GM19043 (cell line): ENCODE measurements around the gene OSBPL3.

Source experiments
- ATAC-seq: cut with Tn5 transposase; IDR thresholded peaks from one replicate; pipeline ENCODE4 v1.9.1; 2021; ENCODE audit warnings: low read depth; ENCODE audit not compliant: unreplicated experiment

OSBPL3 gene

DNA sequence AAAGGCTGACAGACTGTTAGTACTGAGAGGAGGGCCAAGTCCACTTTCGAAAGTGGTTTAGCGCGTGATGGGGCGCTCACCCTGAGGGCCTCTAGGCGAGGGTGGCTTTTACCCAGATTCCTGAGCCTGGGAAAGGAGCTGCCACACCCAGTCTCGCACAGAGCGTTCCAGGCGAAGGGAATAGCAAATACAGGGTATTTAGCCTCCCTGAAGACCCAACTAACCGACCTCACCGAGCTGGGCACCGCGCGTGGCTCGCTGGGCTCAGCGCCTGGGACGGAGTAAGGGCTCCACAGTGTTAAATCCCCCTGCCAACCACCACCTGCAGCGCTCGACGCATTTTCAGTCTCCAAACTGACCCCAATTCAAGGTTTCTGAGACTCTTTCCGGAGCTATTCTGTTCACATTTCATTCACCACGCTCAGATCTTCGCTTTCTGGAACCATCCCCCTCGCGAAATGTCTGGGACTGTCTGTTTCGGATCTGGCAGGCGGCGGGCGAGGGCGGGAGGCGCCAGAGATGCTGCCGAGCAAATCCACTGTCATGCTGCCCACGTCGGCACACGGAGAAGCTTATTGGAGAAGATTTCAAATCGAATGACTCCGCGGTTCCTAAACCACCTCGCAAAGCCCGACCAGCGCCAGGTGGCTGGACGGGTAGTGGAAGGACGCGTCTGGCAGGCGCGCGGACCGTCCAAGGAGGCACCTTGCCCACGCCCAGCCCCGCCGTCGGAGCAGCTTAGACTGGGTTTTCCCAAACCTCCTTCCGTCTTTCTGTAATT is 1.4 kb upstream of the OSBPL3 start:
- ATAC-seq: no peak

DNA sequence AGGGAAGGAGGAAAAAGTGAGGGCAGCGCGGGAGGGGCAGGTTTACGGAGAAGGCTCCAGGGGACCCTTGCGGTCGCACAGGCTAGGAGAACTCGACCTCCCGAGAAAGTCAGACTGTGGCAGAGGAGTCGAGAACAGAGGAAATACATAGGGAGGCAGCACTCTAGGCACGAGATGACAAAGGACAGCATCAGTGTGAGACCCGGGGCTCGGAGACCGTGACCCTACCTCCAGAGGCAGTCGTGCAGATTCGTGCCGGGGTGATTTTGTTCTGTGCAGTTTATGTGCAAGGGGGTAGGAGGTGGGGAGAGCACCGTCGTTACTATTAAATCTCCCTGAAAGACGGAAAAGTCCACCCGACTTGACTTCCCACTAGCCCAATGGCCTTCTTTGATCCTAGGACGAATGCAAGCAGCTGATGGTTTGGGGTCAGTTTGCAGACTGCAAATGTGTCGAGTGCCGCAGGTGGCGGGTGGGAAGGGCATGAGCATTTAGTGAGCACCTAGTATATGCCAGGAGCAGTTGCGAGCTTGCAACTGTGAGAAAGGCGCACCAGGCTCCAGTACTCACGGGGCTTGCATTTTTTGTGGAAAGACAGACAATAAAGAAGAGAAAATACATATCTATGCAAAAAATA is 674 bp upstream of the OSBPL3 start:
- ATAC-seq: peak; percentile 8

DNA sequence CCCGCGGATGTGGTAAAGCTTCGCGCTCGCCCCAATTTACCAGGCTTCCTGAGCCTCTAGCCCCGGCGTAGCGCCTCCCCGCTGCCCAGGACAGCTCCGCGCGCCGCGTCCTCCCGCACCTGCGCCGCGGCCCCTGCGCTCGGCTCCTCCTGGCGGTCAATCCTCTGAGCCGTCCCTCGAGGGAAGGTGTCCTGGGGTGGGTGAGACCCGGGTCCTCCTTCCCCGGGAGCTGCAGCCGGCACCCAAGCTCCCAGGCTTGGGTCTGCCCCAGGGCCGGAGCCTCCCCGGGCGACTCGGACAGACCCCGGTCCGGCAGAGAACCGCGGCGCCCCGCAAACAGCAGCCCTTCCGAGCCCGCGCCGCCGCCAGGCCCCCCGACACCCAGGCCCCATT is 512 bp downstream of the OSBPL3 start:
- ATAC-seq: peak; percentile 50

DNA sequence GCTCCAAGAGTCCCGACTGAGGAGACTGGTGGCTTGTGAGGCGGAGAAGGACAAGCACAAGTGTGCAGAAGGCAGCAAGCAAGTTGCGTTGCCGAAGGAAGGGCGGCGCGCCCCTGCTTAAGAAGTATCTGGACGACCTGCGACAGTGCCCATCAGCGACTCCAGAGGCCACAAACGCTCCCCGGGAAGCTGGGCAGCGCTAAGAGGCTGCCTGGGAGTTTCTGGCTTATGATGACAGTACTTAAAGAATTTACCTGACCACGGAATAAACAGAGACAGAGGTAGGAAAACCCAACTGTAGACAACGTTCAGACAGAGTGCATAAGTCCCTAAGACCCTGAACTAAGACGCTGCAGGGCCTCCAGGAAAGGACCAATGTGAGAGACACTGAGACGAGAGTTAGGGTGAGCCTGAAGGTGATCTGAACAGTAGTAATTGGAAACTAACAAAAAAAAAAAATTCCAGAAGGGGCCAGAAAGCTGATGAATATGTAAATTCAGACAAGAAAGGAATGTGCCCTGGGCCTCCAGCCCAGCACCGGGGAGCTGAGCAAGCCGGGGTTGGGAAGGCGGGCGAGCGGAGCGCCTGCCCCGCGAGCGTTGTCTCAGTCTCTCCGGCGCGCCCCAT is 1.0 kb downstream of the OSBPL3 start:
- no peak for ATAC-seq

DNA sequence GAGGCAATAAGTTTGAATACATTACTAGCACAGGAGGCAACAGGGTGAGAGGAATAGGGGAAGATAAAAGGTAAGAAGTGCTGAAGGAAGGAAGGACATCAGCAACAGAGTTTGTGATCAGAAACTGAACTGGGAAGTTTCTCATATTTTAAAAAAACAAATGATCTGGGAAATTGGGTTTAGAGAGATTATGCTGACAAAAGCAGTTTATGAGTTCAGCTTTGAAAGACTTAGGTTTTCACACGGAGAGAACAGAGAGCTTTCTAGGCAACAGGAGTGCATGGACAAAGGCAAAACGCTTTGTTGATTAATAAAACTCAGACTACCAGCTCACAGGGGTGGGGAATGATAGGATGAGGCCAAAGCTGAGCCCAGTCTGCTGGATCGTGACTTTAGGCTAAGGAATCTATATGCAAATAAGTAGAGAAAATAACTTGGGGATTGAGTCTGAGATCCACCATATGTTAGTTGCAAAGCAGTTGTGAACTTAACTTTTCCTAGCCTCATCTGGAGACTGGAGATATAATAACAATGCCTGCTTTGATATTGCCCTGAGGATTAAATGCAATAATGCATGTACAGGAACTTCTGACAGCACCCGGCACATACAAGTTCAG is 4.2 kb downstream of the OSBPL3 start:
- no peak for ATAC-seq

DNA sequence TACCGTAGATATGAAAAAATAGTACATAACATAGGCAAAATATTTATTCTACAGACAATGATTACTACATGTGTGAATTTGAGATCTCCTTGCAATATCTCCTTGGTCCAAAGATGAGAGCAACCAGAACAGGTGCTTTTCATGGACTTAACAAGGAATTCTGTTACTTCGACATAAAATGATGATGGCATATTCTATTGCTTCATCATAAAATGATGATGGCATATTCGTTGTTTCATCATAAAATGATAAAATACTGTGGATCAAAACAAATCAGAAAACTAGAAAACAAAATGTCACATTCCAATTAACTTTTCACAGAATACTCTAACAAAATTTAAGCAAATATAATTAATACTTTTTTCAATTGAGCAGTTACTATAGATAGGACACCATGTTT is 4.8 kb downstream of the OSBPL3 start:
- no peak for ATAC-seq

DNA sequence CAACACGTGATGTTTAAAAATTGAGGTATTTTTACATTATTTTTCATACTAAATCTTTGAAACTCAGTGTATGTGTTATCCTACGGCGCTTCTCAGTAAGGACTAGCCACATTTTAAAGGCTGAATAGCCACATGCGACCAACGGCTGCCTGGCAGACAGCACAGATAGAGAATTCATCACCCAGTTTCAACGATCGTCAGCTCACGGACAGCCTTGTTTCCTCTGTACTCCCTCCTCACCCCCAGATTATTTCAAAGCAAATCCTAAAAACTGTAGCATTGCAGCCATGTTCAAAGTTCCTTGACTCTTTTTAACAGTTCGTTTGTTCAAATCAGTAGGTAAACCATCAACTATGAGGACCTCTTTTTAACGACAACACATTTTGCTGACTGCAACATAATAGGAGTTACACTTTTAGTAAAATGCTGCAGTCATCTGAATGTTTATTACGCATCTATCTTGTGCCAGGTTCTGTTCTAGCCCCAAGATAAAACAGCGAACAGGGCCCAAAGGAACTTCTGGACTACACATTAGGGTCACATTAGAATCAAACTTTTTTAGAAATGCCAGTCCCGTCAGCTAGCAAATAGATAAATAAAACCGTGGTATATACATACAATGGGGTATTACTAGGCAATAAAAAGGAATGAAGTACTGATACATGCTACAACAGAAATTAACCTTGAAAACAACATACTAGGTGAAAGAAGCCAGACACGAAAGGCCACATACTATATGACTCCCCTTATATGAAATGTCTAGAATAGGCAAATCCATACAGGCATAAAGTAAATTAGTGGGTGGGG is 5.7 kb downstream of the OSBPL3 start:
- no peak for ATAC-seq

DNA sequence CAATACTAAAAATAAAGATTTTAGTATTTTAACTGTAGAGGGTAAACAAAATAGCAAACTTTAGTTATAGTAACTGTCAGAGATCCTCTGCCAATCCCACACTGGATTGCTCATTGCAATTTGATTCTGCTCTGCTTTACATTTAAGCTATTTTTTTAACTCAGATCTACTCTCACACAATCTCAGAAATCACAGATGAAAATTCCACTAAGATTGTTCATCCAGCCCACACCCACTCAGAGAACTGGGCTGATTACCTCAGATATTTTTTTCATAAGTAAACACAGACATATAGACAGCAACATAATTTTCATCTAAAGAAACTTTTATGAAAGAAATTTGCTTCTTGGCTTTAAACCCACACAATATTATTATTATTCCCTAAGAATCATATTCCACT is 7.0 kb downstream of the OSBPL3 start:
- ATAC-seq: no peak

DNA sequence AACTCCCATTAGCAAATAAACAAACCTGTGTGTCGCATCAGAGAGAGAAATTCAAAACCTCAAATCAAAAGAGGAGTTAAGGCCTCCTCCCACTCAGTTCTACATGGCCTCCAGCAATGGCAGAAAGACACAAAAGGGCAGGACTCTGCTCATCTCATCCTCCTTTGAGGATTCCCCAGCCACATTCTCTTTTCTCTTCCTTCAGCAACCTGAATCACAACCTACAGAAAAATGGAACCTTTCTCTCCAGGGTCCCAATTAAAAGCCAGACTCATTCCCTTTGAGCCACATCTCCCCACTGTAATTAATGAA is 7.9 kb downstream of the OSBPL3 start:
- ATAC-seq: no peak

DNA sequence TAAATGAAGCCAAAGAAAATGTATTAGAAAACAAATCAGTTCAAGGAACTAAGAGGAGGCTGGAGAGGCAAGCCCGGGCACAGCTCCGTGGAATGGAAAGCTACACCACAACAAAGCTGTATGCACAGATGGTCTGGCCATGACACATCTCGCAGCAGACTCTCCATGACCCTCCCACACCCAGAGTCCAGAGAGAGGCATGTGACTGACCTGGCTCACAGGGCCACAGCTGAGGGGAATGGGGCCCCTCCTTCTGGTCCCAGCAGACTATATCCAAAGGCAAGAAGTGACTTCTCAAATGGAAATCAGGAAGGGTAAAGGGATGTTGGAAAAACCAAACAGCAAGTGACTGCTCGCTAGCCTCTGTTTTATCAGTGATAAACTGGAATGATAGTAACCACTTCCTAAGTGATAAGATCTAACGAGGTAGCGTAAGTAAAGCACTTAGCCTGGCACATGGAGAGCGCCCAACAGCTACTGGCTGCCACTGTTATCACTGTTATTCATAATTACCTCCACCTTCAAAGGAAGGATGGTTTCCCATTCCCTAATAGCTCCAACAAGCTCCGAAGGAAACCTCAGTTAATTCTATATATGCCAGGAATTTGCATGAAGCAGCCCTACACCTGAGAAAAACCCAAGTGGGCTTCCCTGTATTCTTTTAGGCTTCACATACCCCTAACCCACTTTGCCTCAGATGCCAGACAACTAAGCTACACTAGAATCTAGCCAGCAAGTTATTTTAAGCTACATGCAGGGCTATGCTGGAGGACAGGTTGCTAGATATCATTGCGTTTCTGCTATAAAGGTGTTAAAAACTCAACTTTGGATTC is 8.4 kb downstream of the OSBPL3 start:
- ATAC-seq: no peak

DNA sequence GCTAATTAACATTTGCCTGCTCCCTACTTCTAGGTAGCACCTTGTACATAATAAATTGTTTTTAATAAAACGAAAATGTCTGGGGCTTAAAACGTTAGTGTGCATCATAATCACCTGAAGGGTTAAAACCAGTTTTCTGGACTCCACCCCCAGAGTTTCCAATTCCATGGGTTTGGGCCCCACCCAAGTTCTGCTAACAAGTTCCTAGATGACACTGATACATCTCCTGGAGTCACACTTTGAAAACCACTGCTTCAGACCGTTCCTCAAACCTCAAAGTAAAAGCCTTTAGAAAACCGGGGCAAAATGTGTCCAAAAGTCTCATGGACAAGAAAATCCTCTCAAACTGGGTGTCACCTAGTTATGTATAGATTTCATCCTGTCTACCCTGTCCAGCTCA is 9.3 kb downstream of the OSBPL3 start:
- no peak for ATAC-seq

DNA sequence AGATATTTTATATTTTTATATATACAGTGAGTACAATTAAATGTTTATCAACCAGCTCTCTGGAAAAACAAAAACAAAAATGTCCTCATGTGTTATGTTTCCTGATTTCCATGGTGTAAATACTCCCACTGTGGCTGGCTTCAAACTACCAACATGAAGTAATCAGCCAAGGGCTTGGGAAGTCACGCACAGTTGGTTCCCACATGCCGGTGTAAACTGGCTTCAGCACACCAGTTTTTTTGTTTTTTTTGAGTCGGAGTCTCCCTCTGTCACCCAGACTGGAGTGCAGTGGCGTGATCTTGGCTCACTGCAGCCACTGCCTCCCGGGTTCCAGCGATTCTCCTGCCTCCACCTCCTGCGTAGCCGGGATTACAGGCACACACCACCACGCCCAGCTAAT is 11.8 kb downstream of the OSBPL3 start:
- no peak for ATAC-seq

DNA sequence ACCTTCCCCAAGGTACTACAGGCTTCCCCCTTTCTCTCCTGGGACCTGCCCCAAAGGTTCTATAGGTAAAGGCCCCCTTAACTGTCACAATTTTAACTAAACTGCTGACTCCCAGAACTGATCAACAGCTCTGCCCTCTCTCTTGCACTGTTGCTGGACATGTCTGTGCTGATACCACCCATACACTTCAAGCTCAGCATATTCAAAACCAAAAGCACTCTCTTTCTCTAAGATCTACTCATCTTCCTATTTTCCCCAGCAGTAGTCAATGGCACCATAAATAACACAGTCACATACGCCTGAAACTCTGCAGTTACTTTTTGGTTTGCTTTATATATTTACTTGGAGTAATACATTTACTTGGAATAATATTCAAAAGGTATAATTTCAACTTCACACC is 12.3 kb downstream of the OSBPL3 start:
- ATAC-seq: no peak

DNA sequence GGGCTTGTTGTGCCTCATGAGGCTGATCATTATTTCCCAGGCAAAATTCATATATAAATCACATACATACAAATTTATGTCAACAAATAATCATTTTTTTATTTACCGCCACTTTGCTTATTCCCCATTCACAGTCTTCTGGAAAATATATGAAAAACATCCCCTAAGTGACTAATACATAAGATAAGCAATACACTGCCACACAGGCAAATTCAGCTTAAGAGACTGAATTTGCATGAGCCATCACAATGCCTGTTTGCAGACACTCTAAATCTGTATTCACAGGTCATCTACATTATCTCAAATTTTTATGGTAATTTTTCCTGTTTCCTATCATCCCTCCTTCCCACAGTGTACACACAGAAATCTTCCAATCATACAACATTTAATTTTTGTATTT is 13.2 kb downstream of the OSBPL3 start:
- ATAC-seq: no peak

DNA sequence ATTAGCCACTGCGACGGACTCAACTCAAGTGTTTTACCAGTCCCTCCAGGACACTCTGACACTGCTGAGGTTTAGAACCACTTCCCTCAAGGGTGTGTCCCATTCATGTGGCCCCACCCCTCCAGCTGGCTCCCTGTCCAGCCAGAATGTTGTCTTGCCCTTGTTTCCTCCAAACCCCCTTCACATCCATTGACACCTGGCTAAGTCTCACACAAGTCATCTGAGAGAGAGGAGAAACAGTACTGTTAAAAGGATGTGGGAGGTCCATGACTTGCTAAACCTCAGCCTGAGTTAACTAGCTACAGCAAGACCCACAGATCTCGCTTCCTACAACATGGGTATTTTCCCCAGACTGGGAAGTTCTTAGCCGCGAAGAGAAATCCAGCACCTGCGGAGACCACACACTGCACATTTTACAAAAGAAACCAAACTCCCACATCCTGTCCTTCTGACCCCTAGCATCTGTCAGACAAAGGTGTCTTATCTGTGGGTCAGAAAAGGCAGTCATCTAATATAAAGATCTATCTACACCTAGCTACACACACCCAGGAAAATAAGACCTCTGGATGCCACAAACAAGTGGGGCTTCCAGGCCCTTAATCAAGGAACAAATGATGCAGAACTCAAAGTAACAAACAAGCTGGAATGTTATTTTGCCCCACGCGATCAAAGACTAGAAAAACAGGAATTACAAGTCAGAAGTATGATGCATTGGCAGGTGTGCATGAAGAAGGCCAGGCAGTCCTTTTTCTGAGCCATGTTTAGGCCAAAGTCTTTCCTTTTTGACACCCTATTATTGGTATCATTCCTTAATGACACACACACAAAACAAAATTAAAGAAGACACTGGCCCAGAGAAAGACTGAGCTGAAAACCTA is 13.9 kb downstream of the OSBPL3 start:
- peak; percentile 86 for ATAC-seq

DNA sequence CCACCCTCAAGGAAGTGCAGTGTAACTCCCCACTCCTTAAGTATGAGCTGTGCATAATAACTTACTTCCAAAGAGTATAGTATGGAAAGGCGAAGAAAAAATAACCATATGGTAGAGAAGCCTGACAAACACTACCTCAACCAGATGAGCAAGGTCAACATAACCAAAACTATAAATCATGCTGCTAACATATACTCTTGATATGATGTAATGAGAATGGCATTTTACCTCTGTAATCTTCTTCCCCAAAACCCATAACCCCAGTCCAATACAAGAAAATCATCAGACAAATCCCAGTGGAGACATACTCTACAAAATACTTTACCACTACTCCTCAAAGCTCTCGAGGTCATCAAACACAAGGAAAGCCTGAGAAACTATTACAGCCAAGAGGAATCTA is 15.8 kb downstream of the OSBPL3 start:
- ATAC-seq: no peak

DNA sequence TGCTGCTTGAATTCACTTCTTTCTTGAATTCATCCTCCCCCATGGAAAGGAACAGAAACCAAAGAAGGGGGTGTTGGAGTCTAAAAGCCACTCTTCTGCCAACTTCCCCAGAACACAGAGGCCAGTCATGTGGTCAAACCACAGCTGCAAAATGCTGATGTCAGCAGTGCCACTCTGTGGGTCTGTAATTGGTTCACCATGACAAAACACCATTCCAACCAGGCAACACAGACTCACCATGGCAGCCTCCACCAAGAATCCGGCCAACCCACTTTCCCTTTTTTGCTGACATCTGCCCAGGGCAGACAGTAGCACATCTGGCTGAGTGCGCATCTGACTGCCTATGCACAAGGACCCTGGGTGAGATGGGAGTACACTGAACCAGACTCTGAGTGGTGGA is 16.8 kb downstream of the OSBPL3 start:
- no peak for ATAC-seq

DNA sequence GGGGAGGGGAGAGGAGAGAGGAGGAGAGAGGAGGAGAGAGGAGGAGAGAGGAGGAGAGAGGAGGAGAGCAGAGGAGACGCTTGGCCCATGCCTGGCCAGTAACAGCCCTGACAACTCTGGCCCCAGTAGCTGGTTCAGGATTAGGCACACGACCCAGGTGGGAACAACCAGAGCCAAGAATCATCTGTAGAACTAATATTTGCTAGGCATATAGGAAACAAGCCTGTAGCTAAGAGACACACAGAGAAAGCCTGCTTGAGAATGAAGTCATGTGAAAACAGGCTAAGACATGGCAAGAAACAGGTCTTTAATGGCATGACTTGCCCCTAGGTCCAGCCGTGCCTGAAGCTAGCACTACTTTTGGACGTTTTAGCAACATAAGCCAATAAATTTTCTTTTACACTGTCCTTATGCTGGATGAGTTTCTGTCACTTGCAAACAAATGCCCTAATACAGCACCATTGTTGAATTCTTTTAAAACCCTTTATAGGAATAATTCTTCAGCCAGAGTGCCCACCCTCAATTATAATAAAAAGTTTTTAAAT is 17.5 kb downstream of the OSBPL3 start:
- no peak for ATAC-seq
